Neural cell (in vitro differentiated cells): Measurements from ENCODE around the gene ST6GALNAC3.

Source experiments
- EZH2 ChIP-seq: fragments of 200-600, 300-800 bp; shearing (Covaris generic), sonication (generic); IDR thresholded peaks from 2 replicates; pipeline ENCODE4 v1.6.1; 2014; ENCODE audit warnings: antibody characterized with exemption, low read length, borderline replicate concordance, mild to moderate bottlenecking; ENCODE audit not compliant: insufficient read depth, poor library complexity, severe bottlenecking
- POLR2AphosphoS5 ChIP-seq: IDR thresholded peaks from 2 replicates; pipeline ENCODE4 v1.6.1; 2012
- TF ChIP-seq, protein P1 (sequence below): fragments of 450-650 bp; IDR thresholded peaks from 2 replicates; pipeline ENCODE4 v1.5.1; 2014; ENCODE audit warnings: antibody characterized with exemption, mild to moderate bottlenecking, moderate library complexity; ENCODE audit not compliant: poor library complexity, severe bottlenecking
- TF ChIP-seq, protein P2 (sequence below): IDR thresholded peaks from 2 replicates; pipeline ENCODE4 v1.6.1; 2012; ENCODE audit warnings: borderline replicate concordance

DNA sequence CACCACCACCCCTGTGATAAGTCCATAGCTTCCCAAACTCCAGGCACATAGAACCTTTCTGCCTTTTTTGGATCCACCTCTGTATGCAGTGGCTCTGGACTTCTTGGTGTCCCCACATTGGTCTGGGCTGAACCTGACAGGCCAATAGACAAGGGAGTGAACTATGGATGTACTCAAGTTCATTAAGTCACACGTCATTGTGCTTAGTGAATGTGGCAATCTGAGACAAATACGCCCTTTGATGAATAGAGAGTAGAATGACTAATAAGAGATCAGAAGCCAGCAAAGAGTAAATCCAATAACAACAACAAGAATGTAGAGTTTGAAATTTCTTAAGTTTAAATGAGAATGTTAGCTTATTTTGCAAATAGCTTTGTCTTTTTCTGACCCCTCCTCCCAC lies 114.8 kb downstream of the ST6GALNAC3 start:
- TF ChIP-seq, protein P1, sequence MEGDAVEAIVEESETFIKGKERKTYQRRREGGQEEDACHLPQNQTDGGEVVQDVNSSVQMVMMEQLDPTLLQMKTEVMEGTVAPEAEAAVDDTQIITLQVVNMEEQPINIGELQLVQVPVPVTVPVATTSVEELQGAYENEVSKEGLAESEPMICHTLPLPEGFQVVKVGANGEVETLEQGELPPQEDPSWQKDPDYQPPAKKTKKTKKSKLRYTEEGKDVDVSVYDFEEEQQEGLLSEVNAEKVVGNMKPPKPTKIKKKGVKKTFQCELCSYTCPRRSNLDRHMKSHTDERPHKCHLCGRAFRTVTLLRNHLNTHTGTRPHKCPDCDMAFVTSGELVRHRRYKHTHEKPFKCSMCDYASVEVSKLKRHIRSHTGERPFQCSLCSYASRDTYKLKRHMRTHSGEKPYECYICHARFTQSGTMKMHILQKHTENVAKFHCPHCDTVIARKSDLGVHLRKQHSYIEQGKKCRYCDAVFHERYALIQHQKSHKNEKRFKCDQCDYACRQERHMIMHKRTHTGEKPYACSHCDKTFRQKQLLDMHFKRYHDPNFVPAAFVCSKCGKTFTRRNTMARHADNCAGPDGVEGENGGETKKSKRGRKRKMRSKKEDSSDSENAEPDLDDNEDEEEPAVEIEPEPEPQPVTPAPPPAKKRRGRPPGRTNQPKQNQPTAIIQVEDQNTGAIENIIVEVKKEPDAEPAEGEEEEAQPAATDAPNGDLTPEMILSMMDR: no peak
- TF ChIP-seq POLR2AphosphoS5 (no peak), EZH2 (no peak)
- TF ChIP-seq, protein P2, sequence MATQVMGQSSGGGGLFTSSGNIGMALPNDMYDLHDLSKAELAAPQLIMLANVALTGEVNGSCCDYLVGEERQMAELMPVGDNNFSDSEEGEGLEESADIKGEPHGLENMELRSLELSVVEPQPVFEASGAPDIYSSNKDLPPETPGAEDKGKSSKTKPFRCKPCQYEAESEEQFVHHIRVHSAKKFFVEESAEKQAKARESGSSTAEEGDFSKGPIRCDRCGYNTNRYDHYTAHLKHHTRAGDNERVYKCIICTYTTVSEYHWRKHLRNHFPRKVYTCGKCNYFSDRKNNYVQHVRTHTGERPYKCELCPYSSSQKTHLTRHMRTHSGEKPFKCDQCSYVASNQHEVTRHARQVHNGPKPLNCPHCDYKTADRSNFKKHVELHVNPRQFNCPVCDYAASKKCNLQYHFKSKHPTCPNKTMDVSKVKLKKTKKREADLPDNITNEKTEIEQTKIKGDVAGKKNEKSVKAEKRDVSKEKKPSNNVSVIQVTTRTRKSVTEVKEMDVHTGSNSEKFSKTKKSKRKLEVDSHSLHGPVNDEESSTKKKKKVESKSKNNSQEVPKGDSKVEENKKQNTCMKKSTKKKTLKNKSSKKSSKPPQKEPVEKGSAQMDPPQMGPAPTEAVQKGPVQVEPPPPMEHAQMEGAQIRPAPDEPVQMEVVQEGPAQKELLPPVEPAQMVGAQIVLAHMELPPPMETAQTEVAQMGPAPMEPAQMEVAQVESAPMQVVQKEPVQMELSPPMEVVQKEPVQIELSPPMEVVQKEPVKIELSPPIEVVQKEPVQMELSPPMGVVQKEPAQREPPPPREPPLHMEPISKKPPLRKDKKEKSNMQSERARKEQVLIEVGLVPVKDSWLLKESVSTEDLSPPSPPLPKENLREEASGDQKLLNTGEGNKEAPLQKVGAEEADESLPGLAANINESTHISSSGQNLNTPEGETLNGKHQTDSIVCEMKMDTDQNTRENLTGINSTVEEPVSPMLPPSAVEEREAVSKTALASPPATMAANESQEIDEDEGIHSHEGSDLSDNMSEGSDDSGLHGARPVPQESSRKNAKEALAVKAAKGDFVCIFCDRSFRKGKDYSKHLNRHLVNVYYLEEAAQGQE: no peak
